ENCODE results near the gene TPGS2.

Gene TPGS2

DNA sequence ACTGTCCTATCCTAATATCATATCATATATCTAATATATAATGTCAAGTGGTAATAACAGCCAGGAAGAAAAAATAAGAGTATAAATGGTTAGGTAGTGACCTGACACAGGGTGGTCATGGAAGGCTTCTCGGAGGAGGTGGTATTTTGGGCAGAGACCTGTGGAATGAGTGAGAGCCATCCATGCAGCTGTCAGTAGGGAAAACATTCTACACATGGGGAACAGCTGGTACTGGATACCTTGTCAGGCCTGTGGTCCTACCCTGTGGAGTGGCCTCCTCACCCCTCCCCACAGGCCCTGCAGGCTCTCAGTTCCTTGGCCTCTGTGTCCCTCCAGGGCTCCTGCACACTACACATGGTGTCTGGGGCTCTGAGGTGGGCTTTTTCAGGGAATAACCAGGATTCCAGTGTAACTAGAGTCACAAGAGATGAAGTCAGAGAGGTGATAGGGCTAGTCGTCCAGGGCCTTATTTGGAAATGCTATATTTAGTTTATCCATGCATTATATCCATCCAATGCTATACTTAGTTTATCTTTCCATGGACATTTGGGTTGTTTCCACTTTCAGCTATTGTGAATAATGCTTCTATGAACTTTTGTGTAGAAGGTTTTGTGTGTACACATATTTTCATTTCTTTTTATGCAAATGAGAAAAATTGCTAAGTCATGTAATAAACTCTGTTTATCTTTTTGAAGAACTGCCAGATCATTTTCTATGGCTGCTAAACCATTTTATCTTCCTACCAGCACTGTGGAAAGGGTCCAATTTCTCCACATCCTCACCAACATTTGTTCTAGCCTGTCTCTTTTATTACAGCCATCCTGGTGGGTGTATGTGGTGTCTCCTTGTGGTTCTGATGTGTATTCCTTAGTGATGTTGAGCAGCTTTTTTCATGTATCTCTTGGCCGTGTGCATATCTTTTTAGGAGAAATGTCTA lies 75.6 kb downstream of the TPGS2 start:
- H3K4me3 ChIP-seq (ENCODE audit: insufficient read depth, low read depth, low read length), result no peak overlapping the region
- H3K9me3 ChIP-seq (ENCODE audit: control insufficient read depth, low read length), result no peaks in the 10 kb centered on the region
- no peaks in the 10 kb centered on the region for H3K4me1 ChIP-seq (ENCODE audit: control insufficient read depth, insufficient read depth, low read length)
- no peak overlapping the region for H3K27ac ChIP-seq (ENCODE audit: insufficient read depth, low read depth, low read length, poor library complexity, severe bottlenecking)
- 88 to 94% methylated on average over 2 to 3 of the region's 3 CpGs for WGBS, 2 experiments
- no peaks in the 10 kb centered on the region for H3K27me3 ChIP-seq (ENCODE audit: control insufficient read depth, insufficient read depth, low read length, poor library complexity, severe bottlenecking)
- no peaks in the 10 kb centered on the region for H3K36me3 ChIP-seq (ENCODE audit: control insufficient read depth, insufficient read depth, low read length)

- no peak overlapping the region for H3K4me3 ChIP-seq (ENCODE audit: insufficient read depth, low read depth, low read length)
- H3K27me3 ChIP-seq (ENCODE audit: control insufficient read depth, insufficient read depth, low read length, poor library complexity, severe bottlenecking), result no peaks in the 10 kb centered on the region
- no peaks in the 10 kb centered on the region for H3K4me1 ChIP-seq (ENCODE audit: control insufficient read depth, insufficient read depth, low read length)
- 92% methylated on average over 25 of the region's 25 CpGs for WGBS, 2 experiments
- H3K36me3 ChIP-seq (ENCODE audit: control insufficient read depth, insufficient read depth, low read length), result peaks cover 20% of the 10 kb centered on the region
- H3K9me3 ChIP-seq (ENCODE audit: control insufficient read depth, low read length), result no peaks in the 10 kb centered on the region
- H3K27ac ChIP-seq (ENCODE audit: insufficient read depth, low read depth, low read length, poor library complexity, severe bottlenecking), result no peak overlapping the region
Observed at GRCh38 chr18:36745219-36745975, 83.4 kb downstream of the TPGS2 start.

DNA sequence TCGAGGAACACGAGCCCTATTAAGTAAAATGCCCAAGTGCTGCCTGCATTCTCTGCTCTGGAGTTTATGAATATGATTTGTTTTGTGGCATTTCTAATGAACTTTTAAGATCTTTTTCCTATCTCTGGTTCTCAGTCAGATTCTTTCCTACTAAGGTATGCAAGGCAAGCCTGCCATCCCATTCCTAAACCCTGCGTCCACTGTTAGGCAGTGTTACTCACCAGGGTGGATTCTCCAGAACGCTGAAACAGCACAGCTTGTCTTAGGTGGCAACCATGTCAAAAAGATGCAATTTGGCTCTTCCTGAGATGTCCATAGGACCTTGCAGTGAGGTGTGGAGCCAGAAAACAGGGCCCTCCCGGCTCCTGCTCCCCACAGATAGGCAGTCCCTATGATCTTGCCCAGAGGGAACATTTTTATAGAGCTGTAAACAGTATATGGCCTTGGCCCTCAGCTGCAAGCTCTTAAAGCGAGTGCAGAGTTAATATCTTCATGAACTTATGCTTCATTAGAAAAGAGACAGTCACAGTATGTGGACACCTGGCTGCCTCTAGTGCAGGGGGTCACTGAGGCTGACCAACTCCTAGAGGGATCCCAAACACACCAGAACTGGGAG lies 84.4 kb downstream of the TPGS2 start:
- WGBS, 2 experiments, result 94 to 98% methylated on average over 6 of the region's 6 CpGs
- Histone ChIP-seq H3K9me3 (ENCODE audit: control insufficient read depth, low read length) (no peaks in the 10 kb centered on the region), H3K4me3 (ENCODE audit: insufficient read depth, low read depth, low read length) (no peak overlapping the region), H3K27ac (ENCODE audit: insufficient read depth, low read depth, low read length, poor library complexity, severe bottlenecking) (no peak overlapping the region), H3K36me3 (ENCODE audit: control insufficient read depth, insufficient read depth, low read length) (peaks cover 21% of the 10 kb centered on the region), H3K4me1 (ENCODE audit: control insufficient read depth, insufficient read depth, low read length) (no peaks in the 10 kb centered on the region), H3K27me3 (ENCODE audit: control insufficient read depth, insufficient read depth, low read length, poor library complexity, severe bottlenecking) (no peaks in the 10 kb centered on the region)

Data from ectodermal cell (in vitro differentiated cells).